Liver (tissue), 3 donors: ENCODE data around the gene RERE.

ENCODE experiments used
- ATF3 ChIP-seq: IDR thresholded peaks from 2 replicates; pipeline ENCODE4 v1.6.1; 2016; ENCODE audit warnings: antibody characterized with exemption
- EGR1 ChIP-seq, 2 donors: IDR thresholded peaks; 2 replicates each; pipeline ENCODE4 v1.6.1; 2016 to 2018; ENCODE audit warnings: antibody characterized with exemption in 2 of 2, low read depth in 2 of 2
- GABPA ChIP-seq, 2 donors: IDR thresholded peaks in 1 of 2; conservative IDR thresholded peaks in 1 of 2; 2 replicates each; pipeline ENCODE4 v1.6.1; 2016; ENCODE audit warnings: antibody characterized with exemption in 2 of 2, mild to moderate bottlenecking in 1 of 2, moderate library complexity in 1 of 2
- HNF4G ChIP-seq: IDR thresholded peaks from 2 replicates; pipeline ENCODE4 v1.6.1; 2016; ENCODE audit warnings: antibody characterized with exemption
- JUND ChIP-seq, 2 donors: IDR thresholded peaks; 2 replicates each; pipeline ENCODE4 v1.6.1; 2016; ENCODE audit warnings: antibody characterized with exemption in 2 of 2
- RAD21 ChIP-seq, 2 donors: IDR thresholded peaks; 2 replicates each; pipeline ENCODE4 v1.6.1; 2016; ENCODE audit warnings: antibody characterized with exemption in 2 of 2, mild to moderate bottlenecking in 2 of 2
- REST ChIP-seq: IDR thresholded peaks from 2 replicates; pipeline ENCODE4 v1.6.1; 2016; ENCODE audit warnings: antibody characterized with exemption, mild to moderate bottlenecking
- RXRA ChIP-seq, 2 donors: IDR thresholded peaks; 2 replicates each; pipeline ENCODE4 v1.6.1; 2017 to 2018; ENCODE audit warnings: antibody characterized with exemption in 2 of 2, mild to moderate bottlenecking in 1 of 2
- SP1 ChIP-seq: IDR thresholded peaks from 2 replicates; pipeline ENCODE4 v1.6.1; 2018; ENCODE audit warnings: antibody characterized with exemption, mild to moderate bottlenecking
- TAF1 ChIP-seq: conservative IDR thresholded peaks from 2 replicates; pipeline ENCODE4 v1.6.1; 2016; ENCODE audit warnings: antibody characterized with exemption, mild to moderate bottlenecking
- YY1 ChIP-seq: IDR thresholded peaks from 2 replicates; pipeline ENCODE4 v1.6.1; 2016; ENCODE audit warnings: antibody characterized with exemption, mild to moderate bottlenecking
- TF ChIP-seq, protein P1 (sequence below): fragments of 150-350 bp; IDR thresholded peaks from 2 replicates; pipeline ENCODE4 v1.5.1; 2017; ENCODE audit warnings: improper control_type of control experiment, low read depth, low read length; ENCODE audit not compliant: missing input control
- TF ChIP-seq, protein P2 (sequence below): IDR thresholded peaks from 2 replicates; pipeline ENCODE4 v1.6.1; 2016; ENCODE audit warnings: antibody characterized with exemption
- TF ChIP-seq, protein P3 (sequence below): IDR thresholded peaks from 2 replicates; pipeline ENCODE4 v1.6.1; 2016; ENCODE audit warnings: antibody characterized with exemption
- donor health status: healthy.
- donor health status: healthy.

- no peak for TF ChIP-seq REST
- TF ChIP-seq, protein P1, sequence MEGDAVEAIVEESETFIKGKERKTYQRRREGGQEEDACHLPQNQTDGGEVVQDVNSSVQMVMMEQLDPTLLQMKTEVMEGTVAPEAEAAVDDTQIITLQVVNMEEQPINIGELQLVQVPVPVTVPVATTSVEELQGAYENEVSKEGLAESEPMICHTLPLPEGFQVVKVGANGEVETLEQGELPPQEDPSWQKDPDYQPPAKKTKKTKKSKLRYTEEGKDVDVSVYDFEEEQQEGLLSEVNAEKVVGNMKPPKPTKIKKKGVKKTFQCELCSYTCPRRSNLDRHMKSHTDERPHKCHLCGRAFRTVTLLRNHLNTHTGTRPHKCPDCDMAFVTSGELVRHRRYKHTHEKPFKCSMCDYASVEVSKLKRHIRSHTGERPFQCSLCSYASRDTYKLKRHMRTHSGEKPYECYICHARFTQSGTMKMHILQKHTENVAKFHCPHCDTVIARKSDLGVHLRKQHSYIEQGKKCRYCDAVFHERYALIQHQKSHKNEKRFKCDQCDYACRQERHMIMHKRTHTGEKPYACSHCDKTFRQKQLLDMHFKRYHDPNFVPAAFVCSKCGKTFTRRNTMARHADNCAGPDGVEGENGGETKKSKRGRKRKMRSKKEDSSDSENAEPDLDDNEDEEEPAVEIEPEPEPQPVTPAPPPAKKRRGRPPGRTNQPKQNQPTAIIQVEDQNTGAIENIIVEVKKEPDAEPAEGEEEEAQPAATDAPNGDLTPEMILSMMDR = no peak
- TF ChIP-seq TAF1 = no peak
- TF ChIP-seq YY1 = no peak
- TF ChIP-seq, protein P2, sequence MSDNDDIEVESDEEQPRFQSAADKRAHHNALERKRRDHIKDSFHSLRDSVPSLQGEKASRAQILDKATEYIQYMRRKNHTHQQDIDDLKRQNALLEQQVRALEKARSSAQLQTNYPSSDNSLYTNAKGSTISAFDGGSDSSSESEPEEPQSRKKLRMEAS = no peak
- no peak for TF ChIP-seq RXRA (IDR thresholded peaks at IDR 0.05)
- no peak for TF ChIP-seq JUND (IDR thresholded peaks at IDR 0.05)
- TF ChIP-seq SP1 = no peak
- no peak for TF ChIP-seq GABPA (IDR thresholded peaks at IDR 0.05 in 1 of 2, conservative IDR thresholded peaks at IDR 0.05 in 1 of 2)
- no peak for TF ChIP-seq ATF3
- TF ChIP-seq, protein P3, sequence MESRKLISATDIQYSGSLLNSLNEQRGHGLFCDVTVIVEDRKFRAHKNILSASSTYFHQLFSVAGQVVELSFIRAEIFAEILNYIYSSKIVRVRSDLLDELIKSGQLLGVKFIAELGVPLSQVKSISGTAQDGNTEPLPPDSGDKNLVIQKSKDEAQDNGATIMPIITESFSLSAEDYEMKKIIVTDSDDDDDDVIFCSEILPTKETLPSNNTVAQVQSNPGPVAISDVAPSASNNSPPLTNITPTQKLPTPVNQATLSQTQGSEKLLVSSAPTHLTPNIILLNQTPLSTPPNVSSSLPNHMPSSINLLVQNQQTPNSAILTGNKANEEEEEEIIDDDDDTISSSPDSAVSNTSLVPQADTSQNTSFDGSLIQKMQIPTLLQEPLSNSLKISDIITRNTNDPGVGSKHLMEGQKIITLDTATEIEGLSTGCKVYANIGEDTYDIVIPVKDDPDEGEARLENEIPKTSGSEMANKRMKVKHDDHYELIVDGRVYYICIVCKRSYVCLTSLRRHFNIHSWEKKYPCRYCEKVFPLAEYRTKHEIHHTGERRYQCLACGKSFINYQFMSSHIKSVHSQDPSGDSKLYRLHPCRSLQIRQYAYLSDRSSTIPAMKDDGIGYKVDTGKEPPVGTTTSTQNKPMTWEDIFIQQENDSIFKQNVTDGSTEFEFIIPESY = no peak
- no peak for TF ChIP-seq RAD21 (IDR thresholded peaks at IDR 0.05)
- TF ChIP-seq HNF4G = no peak
- no peak for TF ChIP-seq EGR1 (IDR thresholded peaks at IDR 0.05; ENCODE audit: low read depth in 2 of 2)
These were observed 45.7 kb upstream of the RERE start for GRCh38 chr1:8863138-8863537.
